ENCODE data around the gene SNX25. TPM values are rescaled to one million over a fixed set of nuclear protein-coding genes. Genes with fewer than 3 reads are reported as not detected.

Gene SNX25
- total RNA-seq, 1 experiment from 2014 or later, result 3.5 TPM

DNA sequence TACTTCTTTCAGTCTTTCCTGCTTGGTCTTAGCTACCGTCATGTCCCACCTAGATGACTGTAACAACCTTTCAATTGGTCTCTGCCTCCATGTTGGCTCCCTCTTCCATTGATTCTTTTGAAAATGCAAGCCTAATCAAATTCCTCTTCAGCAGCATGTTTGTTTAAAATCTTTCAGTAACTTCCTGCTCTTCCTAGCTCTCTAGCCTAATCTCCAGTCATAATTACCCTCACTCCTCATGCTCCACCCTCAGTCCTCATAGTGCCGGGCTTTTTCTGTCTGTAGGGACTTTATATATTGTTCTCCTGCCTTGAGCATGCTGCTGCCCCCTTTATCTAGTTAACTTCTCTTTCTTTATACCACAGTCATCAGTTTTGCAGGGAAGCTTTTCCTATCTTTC, 12.1 kb downstream of the SNX25 start:
- Histone ChIP-seq H3K27me3 (replicated peaks; ENCODE audit: insufficient read depth, low read depth, low read length, poor library complexity) (no peaks in the 10 kb centered on the region), H3K4me3 (ENCODE audit: low read depth, low read length, poor library complexity, severe bottlenecking) (no peak overlapping the region), H3K9me3 (ENCODE audit: low read depth, low read length, poor library complexity, severe bottlenecking) (no peaks in the 10 kb centered on the region), H3K27ac (ENCODE audit: low read depth, low read length, poor library complexity, severe bottlenecking) (no peak overlapping the region), H3K36me3 (ENCODE audit: insufficient read depth, low read length, poor library complexity, severe bottlenecking) (no peaks in the 10 kb centered on the region), H3K4me1 (ENCODE audit: insufficient read depth, low read length, poor library complexity, severe bottlenecking) (peaks cover 31% of the 10 kb centered on the region)
- intact Hi-C loops (cut with micrococcal nuclease; ENCODE audit: unreplicated experiment), result no loop called here
- no TSS peak for BruUV-seq (replicated peaks)
- TF ChIP-seq, protein P1, sequence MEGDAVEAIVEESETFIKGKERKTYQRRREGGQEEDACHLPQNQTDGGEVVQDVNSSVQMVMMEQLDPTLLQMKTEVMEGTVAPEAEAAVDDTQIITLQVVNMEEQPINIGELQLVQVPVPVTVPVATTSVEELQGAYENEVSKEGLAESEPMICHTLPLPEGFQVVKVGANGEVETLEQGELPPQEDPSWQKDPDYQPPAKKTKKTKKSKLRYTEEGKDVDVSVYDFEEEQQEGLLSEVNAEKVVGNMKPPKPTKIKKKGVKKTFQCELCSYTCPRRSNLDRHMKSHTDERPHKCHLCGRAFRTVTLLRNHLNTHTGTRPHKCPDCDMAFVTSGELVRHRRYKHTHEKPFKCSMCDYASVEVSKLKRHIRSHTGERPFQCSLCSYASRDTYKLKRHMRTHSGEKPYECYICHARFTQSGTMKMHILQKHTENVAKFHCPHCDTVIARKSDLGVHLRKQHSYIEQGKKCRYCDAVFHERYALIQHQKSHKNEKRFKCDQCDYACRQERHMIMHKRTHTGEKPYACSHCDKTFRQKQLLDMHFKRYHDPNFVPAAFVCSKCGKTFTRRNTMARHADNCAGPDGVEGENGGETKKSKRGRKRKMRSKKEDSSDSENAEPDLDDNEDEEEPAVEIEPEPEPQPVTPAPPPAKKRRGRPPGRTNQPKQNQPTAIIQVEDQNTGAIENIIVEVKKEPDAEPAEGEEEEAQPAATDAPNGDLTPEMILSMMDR (conservative IDR thresholded peaks at IDR 0.05; ENCODE audit: low read depth, low read length), result no peak
- no peak for TF ChIP-seq EZH2 (IDR thresholded peaks at IDR 0.05; ENCODE audit: borderline replicate concordance, low read depth, low read length, poor library complexity, severe bottlenecking)
- ChIA-PET POLR2A (ENCODE audit: low non-redundant PET) (no interaction called here), CTCF (no interaction called here)
- DNase-seq (ENCODE audit: low spot score), result no peak

DNA sequence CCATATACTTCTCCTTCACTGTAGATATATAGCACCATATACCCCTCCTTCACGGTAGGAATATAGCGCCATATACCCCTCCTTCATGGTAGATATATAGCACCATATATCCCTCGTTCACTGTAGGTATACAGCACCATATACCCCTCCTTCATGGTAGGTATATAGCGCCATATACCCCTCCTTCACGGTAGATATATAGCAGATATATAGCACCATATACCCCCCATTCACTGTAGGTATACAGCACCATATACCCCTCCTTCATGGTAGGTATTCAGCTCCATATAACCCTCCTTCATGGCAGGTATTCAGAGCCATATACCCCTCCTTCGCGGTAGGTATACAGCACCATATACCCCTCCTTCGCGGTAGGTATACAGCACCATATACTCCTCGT, 12.5 kb downstream of the SNX25 start:
- no peak overlapping the region for H3K4me3 ChIP-seq (ENCODE audit: low read depth, low read length, poor library complexity, severe bottlenecking)
- no peaks in the 10 kb centered on the region for H3K36me3 ChIP-seq (ENCODE audit: insufficient read depth, low read length, poor library complexity, severe bottlenecking)
- H3K27me3 ChIP-seq (replicated peaks; ENCODE audit: insufficient read depth, low read depth, low read length, poor library complexity), result no peaks in the 10 kb centered on the region
- no peak for TF ChIP-seq EZH2 (IDR thresholded peaks at IDR 0.05; ENCODE audit: borderline replicate concordance, low read depth, low read length, poor library complexity, severe bottlenecking)
- TF ChIP-seq, protein P1 (conservative IDR thresholded peaks at IDR 0.05; ENCODE audit: low read depth, low read length), result no peak
- DNase-seq (ENCODE audit: low spot score), result no peak
- intact Hi-C loops (cut with micrococcal nuclease; ENCODE audit: unreplicated experiment), result no loop called here
- ChIA-PET CTCF (no interaction called here), POLR2A (ENCODE audit: low non-redundant PET) (no interaction called here)
- peaks cover 29% of the 10 kb centered on the region for H3K4me1 ChIP-seq (ENCODE audit: insufficient read depth, low read length, poor library complexity, severe bottlenecking)
- no TSS peak for BruUV-seq (replicated peaks)
- H3K9me3 ChIP-seq (ENCODE audit: low read depth, low read length, poor library complexity, severe bottlenecking), result no peaks in the 10 kb centered on the region
- H3K27ac ChIP-seq (ENCODE audit: low read depth, low read length, poor library complexity, severe bottlenecking), result no peak overlapping the region

DNA sequence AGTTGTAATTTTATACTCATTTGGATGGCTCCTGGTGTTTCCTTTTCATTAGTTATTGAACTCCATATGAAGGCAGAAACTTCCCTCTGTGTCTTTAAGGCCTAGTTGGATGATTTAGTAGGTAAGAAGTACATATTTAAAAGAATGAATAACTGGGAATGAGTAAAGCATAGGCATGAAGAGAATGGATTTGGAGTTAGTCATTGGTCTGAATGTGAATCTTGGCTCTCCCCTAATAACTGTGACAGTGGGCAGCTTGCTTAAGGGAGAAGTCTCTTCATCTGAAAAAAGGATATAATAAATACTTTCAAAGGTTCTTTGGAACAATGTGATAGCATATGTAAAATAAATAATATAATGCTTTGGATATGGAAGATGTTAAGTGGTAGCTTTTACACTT, 13.2 kb downstream of the SNX25 start:
- TF ChIP-seq, protein P1 (conservative IDR thresholded peaks at IDR 0.05; ENCODE audit: low read depth, low read length), result no peak
- no peak for TF ChIP-seq EZH2 (IDR thresholded peaks at IDR 0.05; ENCODE audit: borderline replicate concordance, low read depth, low read length, poor library complexity, severe bottlenecking)
- ChIA-PET POLR2A (ENCODE audit: low non-redundant PET) (no interaction called here), CTCF (no interaction called here)
- no peak for DNase-seq (ENCODE audit: low spot score)
- Histone ChIP-seq H3K9me3 (ENCODE audit: low read depth, low read length, poor library complexity, severe bottlenecking) (no peaks in the 10 kb centered on the region), H3K27me3 (replicated peaks; ENCODE audit: insufficient read depth, low read depth, low read length, poor library complexity) (no peaks in the 10 kb centered on the region), H3K36me3 (ENCODE audit: insufficient read depth, low read length, poor library complexity, severe bottlenecking) (no peaks in the 10 kb centered on the region), H3K27ac (ENCODE audit: low read depth, low read length, poor library complexity, severe bottlenecking) (no peak overlapping the region), H3K4me3 (ENCODE audit: low read depth, low read length, poor library complexity, severe bottlenecking) (no peak overlapping the region), H3K4me1 (ENCODE audit: insufficient read depth, low read length, poor library complexity, severe bottlenecking) (peaks cover 22% of the 10 kb centered on the region)
- no TSS peak for BruUV-seq (replicated peaks)
- intact Hi-C loops (cut with micrococcal nuclease; ENCODE audit: unreplicated experiment), result no loop called here

Data from A673 (cell line).